Measurements from ENCODE around the gene CREM.

DNA sequence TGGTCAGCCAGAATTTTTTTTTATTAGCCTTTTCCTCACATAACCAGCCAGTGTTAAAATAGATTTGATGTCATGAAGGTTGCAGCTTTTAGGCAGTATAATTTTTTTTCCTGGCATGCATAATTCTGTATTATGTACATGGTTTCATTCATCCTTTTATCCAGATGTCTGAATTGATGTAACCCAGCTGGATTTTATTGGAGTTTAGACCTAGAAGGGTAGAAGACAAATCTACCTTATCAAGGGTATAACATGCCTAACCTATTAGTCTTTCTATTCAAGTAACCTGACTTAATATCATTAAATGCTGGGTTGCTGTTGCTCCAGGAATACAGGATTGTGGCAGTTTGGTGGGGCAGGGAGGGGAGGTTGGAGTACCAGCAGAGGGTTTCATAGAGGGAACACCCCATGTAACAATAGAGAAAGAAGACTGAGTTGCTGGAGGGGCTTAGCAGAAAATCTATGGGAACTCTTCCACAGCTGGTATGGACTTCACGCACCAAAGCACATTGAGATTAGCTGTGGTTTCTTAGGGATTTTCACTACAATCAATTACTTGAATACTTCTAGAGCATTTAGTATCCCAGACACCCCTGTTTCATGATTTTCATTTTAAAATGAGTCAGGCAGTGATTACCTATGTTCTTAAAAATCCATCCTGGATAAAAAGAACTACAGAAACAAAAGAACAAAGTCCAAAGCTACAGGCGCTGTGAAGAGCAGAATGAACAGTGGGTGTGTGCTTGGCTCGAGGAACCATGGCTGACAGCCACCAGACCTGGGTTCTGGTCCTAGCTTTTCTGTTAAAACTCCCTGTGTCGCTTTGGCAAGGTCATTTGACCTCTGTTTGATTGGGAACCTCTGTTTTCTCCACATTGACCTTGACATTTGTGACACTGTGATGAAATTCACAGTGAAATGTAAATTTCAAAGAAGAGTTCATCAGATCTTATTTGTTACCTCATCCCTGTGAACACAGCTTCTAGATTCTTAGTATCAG lies 93.5 kb downstream of the CREM start:
- TF ChIP-seq, protein P1, sequence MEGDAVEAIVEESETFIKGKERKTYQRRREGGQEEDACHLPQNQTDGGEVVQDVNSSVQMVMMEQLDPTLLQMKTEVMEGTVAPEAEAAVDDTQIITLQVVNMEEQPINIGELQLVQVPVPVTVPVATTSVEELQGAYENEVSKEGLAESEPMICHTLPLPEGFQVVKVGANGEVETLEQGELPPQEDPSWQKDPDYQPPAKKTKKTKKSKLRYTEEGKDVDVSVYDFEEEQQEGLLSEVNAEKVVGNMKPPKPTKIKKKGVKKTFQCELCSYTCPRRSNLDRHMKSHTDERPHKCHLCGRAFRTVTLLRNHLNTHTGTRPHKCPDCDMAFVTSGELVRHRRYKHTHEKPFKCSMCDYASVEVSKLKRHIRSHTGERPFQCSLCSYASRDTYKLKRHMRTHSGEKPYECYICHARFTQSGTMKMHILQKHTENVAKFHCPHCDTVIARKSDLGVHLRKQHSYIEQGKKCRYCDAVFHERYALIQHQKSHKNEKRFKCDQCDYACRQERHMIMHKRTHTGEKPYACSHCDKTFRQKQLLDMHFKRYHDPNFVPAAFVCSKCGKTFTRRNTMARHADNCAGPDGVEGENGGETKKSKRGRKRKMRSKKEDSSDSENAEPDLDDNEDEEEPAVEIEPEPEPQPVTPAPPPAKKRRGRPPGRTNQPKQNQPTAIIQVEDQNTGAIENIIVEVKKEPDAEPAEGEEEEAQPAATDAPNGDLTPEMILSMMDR (IDR thresholded peaks at IDR 0.05): no peak
- TF ChIP-seq POLR2AphosphoS5 (IDR thresholded peaks at IDR 0.05): no peak
- no peak for TF ChIP-seq EP300 (IDR thresholded peaks at IDR 0.05)
- TF ChIP-seq POLR2A (IDR thresholded peaks at IDR 0.05): no peak
